GM21619 (cell line): ENCODE measurements around the gene SDK2.

Experiments
- ATAC-seq: cut with Tn5 transposase; IDR thresholded peaks from one replicate; pipeline ENCODE4 v1.9.1; 2021; ENCODE audit not compliant: unreplicated experiment

Gene SDK2

DNA sequence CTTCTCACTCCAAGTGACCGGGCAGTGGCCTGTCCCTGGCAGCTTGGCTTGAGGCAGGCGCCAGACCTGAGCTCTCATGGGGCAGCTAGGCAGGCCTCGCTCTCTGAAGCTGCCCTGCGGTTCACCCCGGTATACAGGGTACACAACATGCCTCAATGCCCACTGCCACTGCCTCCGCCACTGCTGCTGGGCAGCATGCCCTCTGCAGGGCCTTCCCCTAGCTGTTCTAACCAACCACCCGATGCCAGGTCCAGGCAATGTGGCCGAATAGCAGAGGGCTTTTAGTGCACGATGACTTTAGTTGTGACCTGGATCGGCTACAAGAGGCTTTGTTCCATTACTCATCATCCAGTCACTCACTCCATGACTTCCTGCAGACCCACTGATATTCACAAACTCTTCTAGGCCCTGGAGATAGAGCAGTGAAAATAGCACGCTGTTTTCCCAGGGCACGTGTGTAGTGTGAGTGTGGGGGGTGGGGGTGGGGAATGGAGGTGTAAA lies 352.2 kb downstream of the SDK2 start:
- peak; percentile 2 for ATAC-seq

DNA sequence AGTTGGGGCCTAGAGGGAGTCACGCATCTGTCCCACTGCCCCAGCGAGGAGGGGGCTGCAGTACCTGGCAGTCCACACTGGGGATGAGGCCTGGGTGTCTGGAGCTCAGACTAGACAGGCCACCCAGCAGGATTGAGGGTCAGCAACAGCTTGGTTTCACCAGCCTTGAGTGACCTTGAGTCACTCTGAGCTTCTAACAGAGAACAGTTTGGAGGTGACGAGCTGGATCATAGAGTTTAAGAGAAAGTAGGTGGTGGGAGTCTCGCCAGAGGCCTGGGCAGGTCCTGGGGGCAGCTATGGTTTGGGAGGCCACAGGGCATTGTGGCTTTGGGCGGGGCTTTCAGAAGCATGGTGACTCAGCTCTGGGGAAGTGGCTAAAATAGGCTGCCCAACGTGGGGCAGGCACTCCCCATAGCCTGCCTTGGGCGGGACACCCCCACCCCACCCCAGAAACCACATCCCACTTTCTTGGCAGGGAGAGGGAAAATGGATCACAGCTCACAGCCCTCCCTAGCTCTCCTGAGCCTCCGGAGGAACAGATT lies 352.9 kb downstream of the SDK2 start:
- ATAC-seq = peak; percentile 85

DNA sequence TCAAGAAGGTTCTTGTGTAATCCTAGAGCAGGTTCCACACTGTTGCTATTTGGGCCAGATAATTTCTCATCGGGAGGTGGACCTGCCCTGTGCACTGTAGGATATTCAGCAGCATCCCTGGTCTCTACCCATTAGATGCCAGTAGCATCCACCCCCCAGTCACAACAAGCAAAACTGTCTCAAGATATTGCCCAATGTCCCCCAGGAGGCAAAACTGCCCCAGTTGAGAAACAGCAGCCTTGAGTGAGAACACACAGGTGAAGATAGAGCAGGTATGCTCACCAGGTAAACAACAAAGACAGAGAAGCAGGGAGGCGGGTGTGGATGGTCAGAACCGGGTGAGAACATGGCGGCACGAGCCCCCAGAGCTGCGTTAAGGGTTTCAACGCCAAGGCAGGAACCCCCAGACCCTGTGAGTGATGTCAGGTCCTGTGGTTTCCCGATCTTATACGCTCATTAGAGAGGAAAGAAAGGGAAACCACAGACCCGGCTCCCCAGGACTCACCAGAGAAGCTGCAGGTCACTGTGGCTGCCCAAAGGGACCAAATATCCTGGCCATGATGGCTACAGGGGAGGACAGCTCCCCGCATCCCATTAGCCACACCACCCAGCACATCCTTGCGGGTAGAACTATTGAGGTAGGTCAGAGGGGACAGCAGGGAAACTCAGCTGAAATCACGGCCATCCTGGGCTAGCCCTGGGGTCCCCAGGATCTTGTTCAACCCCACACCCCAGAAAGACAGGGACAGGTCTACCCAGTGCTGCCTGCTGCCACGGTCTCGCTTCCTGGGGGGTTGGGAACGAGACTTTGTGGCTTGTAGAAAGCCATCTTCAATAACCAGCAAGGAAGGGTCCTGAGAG lies 353.6 kb downstream of the SDK2 start:
- ATAC-seq = peak; percentile 40

DNA sequence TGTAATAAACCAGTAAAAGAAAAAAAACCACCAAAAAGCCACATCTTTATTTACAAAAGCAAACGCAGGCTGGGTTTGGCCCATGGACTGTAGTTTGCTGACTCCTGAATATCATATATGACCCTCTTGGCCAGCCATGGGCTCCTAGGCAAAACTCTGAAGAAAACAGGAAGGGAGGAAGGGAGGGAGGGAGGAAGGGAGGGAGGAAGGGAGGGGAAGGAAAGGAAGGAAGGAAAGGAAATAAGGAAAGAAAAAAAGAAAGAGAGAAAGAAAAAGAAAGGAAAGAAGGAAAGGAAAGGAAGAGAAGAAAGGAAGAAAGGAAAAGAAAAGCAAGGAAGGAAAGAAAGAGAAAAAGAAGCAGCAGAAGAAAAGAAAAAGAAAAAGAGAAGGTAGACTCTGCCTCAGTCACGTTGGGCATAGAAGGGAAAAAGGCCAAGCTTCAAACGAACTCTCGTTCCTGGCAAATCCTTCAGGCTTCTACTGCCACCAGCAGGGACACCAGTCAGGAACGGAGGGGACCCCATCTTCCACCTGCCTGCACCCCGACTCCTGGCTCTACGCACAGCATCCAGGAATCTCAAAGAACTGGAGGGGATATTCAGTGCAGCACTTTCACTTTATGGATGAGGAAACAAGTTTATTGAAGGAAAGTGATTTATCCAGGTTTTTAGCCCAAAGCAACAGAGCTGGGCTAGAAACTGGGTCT lies 354.5 kb downstream of the SDK2 start:
- ATAC-seq = no peak

DNA sequence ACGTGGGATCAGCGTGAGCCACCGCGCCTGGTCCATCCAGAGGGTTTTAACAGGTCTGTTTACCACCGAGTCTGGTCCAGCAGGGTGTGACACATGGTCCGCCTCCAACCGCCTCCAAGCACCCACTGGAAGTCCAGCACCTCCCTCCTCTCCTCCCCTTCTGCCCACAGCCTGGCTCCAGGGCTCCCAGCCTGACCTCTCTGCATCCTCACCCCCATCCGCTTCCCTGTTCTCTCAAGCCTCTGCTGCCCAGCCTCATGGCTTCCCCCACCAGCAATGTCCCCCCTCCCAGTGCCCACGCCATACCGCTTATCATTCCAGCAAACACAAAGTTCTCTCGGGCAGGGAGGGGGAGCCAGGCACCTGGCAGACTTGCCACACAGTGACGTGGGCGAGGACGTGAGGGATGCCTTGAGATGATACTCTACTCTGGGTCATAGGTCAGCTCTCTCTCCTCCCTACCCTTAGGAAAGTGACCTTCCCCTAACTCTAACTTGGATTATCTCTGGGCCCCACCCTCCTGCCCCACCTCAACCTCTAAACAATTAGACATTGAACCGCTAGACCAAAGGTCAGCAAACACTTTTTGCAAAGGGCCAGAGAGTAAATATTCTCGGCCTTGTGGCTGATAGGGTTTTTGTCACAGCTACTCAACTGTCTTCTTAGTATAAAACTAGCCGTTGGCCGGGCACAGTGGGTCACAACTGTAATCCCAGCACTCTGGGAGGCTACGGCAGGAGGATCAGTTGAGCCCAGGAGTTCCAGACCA lies 355.5 kb downstream of the SDK2 start:
- no peak for ATAC-seq

DNA sequence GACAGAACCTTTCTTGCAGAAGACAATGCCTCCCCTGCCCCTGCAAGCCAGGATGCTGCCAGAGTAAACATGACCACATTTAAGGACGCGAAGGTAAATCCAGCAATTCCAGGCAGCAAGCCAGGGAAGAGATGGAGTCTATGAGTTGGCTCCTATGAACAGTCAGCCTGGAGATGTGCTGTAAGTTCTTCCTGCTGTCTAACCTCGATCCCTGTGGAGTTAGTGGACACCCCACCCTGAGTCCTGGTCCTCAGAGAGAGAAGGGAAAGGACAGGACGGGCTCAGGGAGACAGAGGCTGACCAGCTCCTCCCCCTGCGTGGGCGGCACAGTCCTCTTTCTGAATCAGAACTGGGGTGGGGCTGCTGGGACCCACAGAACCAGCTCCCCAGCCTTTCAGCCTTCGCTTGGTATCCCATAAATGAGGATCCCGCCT lies 357.4 kb downstream of the SDK2 start:
- ATAC-seq = no peak

DNA sequence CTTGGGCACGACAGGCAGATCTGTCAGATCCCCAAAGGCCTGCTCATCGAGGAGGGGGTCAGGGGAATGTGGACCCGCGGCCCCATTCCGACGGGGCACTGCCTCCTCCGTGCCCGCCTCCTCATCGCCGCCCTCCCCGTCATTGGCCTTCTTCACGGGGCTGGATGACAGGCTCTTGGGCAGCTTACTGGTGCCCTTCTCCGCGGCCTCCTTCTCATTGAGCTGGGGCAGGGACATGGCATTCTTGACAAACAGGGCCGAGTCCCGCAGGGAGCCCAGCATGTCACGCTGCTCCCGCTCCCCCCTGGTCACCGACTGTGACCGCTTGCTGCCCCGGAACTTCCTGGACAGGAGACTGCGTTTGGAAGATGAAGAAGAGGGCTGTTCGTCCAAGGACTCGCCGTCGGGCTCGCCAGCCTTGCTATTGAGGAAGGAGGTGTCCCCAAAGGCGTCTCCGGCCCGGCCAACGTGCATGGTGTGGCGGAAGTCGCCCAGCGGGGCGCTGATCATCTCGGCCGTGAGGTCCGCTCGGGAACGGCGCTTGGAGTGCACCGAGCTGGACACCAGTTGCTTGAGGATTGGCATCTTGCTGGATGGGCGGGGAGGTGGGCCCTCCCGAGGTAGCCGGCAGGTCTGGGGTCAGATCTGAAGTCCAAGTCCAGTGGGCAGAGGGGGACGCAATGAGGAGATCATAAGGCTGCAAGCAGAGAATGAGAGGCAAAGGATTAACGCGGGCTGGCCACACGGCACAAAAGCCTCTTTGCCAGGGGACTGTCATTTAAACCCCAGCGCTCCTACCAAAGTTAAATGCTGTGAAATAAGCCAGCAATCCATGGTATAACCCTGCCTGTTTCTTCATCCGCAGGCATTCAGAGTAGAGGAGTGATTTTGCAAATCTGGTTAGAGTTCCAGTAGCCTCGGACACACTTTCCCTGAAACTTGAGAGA lies 358.1 kb downstream of the SDK2 start:
- ATAC-seq = no peak

DNA sequence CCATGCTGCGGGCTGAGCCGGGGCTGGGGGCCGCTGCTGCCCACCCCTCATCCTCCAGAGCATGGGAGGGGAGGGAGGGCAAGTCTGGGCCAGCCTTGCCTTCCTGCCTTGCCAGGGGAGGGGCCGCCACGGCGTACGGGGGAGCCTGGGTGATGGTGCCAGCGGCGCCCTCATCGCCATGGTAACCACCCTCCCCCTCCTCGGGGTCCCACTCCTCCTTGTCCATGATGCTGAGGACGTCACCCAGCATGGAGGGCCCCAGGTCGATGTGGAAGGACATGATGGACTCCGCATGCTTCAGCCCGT lies 358.7 kb downstream of the SDK2 start:
- ATAC-seq = no peak

DNA sequence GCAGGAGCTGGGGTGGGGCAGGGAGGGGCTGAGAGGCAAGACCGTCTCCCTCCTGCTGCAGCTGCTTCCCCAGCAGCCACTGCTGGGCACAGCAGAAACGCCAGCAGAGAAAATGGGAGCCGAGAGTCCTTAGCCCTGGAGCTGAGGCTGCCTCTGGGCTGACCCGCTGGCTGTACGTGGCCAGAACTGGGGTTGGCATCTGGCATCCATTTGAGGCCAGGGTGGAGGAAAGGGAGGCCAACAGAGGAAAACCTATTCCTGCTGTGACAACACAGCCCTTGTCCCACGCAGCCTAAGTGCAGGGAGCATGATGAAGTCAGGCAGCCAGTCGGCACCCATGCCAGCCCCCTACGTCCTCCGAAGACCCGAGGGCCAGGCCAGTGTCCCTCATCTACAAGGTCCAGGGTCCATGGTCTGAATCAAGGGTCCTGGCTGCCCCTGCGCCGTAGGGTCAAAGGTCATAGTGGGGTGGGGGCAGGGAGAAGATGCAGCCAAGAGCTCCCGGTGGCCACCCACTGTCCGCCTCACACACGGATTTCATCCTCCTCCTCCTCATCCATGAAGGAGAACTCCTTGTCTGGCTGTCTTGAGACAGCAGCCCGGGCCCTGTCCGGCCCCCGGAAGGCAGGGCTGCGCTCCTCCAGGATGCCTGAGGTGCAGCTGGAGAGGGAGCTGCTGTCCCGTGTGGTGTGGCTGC lies 359.2 kb downstream of the SDK2 start:
- no peak for ATAC-seq
